Esophagus squamous epithelium (tissue), 4 donors: ENCODE measurements around the gene B4GALT7.

Experiments
- POLR2A ChIP-seq, 4 donors: fragments of 450-650 bp; IDR thresholded peaks; one replicate each; pipeline ENCODE4 v1.6.1; 2017; ENCODE audit warnings: antibody characterized with exemption in 4 of 4, mild to moderate bottlenecking in 4 of 4, moderate library complexity in 3 of 4
- TF ChIP-seq, protein P1 (sequence below), 6 experiments: fragments of 450-650 bp in 4 of 6; fragments of 200-600 bp in 2 of 6; sonication (generic) in 2 of 6; IDR thresholded peaks; one replicate each; pipeline ENCODE4 v1.5.1; 2016 to 2019; ENCODE audit warnings: antibody characterized with exemption in 6 of 6, mild to moderate bottlenecking in 4 of 6, moderate library complexity in 4 of 6

DNA sequence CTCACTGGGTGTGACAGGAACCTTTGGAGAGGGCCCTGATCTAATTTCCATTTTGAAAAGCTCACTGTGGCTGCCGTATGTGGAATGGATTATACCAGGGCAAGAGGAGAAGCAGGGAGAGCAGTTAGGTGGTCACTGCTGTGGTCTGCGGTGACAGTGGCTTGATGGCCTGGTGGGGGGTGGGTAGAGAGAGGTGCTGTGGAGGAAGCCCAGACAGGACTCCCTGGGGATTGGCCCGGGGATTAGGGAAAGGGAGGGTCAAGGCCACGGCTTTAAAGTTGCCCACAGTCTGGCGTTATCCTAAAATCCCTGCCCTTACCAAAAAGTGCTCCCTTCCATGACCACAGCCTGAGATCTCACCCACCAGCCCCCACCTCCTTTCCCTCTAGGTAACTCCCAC is 4.7 kb downstream of the B4GALT7 start:
- TF ChIP-seq, protein P1, sequence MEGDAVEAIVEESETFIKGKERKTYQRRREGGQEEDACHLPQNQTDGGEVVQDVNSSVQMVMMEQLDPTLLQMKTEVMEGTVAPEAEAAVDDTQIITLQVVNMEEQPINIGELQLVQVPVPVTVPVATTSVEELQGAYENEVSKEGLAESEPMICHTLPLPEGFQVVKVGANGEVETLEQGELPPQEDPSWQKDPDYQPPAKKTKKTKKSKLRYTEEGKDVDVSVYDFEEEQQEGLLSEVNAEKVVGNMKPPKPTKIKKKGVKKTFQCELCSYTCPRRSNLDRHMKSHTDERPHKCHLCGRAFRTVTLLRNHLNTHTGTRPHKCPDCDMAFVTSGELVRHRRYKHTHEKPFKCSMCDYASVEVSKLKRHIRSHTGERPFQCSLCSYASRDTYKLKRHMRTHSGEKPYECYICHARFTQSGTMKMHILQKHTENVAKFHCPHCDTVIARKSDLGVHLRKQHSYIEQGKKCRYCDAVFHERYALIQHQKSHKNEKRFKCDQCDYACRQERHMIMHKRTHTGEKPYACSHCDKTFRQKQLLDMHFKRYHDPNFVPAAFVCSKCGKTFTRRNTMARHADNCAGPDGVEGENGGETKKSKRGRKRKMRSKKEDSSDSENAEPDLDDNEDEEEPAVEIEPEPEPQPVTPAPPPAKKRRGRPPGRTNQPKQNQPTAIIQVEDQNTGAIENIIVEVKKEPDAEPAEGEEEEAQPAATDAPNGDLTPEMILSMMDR (IDR thresholded peaks at IDR 0.05) = no peak
- TF ChIP-seq POLR2A (IDR thresholded peaks at IDR 0.05) = no peak
